Renal cortex interstitium (tissue), 3 donors: ENCODE results near the gene MRM3. TPM values are rescaled to one million over a fixed set of nuclear protein-coding genes. Genes with fewer than 3 reads are reported as not detected.

ENCODE experiments used
- polyA plus RNA-seq, 3 donors: library from polyadenylated mRNA; unstranded; fragments of 120-200 nt; gene quantifications; one replicate each; pipeline ENCODE4 v1.2.1, GENCODE V29; 2013; ENCODE audit not compliant: insufficient read length in 3 of 3

MRM3 gene
- polyA plus RNA-seq, 3 donors = 20.0 to 20.7 (median 20.1) TPM

Other genes starting within 250 kb of the MRM3 start
- 10 to 100 TPM; 30.4 to 34.6 (median 31.1) TPM for gene VPS53, start 67.5 kb upstream of the MRM3 start, polyA plus RNA-seq
- 10 to 100 TPM; 28.0 to 31.9 (median 31.0) TPM for gene TLCD3A, start 49.8 kb upstream of the MRM3 start, polyA plus RNA-seq
- 10 to 100 TPM; 21.1 to 24.7 (median 21.7) TPM for gene GEMIN4, start 30.1 kb upstream of the MRM3 start, polyA plus RNA-seq
- 100 to 1,000 TPM; 113 to 126 (median 123) TPM for gene GLOD4, start 73 bp upstream of the MRM3 start, polyA plus RNA-seq
- gene NXN, start 197.4 kb downstream of the MRM3 start, polyA plus RNA-seq = 10 to 100 TPM; 29.9 to 38.5 (median 33.1) TPM
- 10 to 100 TPM; 13.5 to 16.0 (median 14.8) TPM for gene TIMM22, start 214.8 kb downstream of the MRM3 start, polyA plus RNA-seq